SK-N-SH (cell line): Measurements from ENCODE around the gene EIF5B. TPM values are rescaled to one million over a fixed set of nuclear protein-coding genes. Genes with fewer than 3 reads are reported as not detected.

Experiments used
- CTCF ChIA-PET: fragments of 300-600, 350-600 bp; formaldehyde crosslinking; extraction: SDS; loops from one replicate; lab custom pipeline; 2021; lab: Yijun Ruan, JAX
- POLR2A ChIA-PET: fragments of 350-600 bp; sonication (Branson Sonifier 250); formaldehyde crosslinking; extraction: SDS; loops from one replicate; lab custom pipeline; 2020; ENCODE audit warnings: antibody characterized with exemption, inconsistent platforms; lab: Yijun Ruan, JAX
- DNase-seq: peaks from one replicate; pipeline ENCODE4 v3.0.0; 2012
- H2AFZ ChIP-seq: fragments of 200-600 bp; sonication (generic); 2 replicates; pipeline ENCODE4 v1.8.1; 2016; ENCODE audit warnings: antibody characterized with exemption, mild to moderate bottlenecking, low read depth
- H3F3A ChIP-seq: fragments of 200-600 bp; sonication (generic); replicated peaks from 2 replicates; pipeline ENCODE3; 2016; ENCODE audit warnings: antibody characterized with exemption, mild to moderate bottlenecking; ENCODE audit not compliant: insufficient read depth
- H3K27ac ChIP-seq, 2 experiments: fragments of 200-500 bp in 1 of 2; fragments of 200-600 bp in 1 of 2; sonication (Bioruptor generic) in 1 of 2; sonication (generic), shearing (Covaris generic) in 1 of 2; 2 replicates each; pipeline versions ENCODE4 v1.5.1 to v1.6.1; 2014 to 2016; ENCODE audit warnings: low read depth in 2 of 2, inconsistent platforms in 1 of 2, low read length in 1 of 2, mild to moderate bottlenecking in 1 of 2, mixed read lengths in 1 of 2
- H3K27me3 ChIP-seq: fragments of 200-600 bp; sonication (generic), shearing (Covaris generic); 2 replicates; pipeline ENCODE4 v1.6.1; 2016; ENCODE audit warnings: mixed run types; ENCODE audit not compliant: insufficient read depth
- H3K36me3 ChIP-seq, 2 experiments: fragments of 200-500 bp in 1 of 2; fragments of 200-600 bp in 1 of 2; sonication (Bioruptor generic) in 1 of 2; sonication (generic) in 1 of 2; replicated peaks in 1 of 2; 2 replicates each; pipeline versions ENCODE3 to v1.5.1; 2014 to 2016; ENCODE audit warnings: low read length in 1 of 2, mild to moderate bottlenecking in 1 of 2; ENCODE audit not compliant: insufficient read depth in 2 of 2, control insufficient read depth in 1 of 2
- H3K4me1 ChIP-seq, 2 experiments: fragments of 200-500 bp in 1 of 2; fragments of 200-600 bp in 1 of 2; sonication (Bioruptor generic) in 1 of 2; sonication (generic), shearing (Covaris generic) in 1 of 2; 2 replicates each; pipeline versions ENCODE4 v1.5.1 to v1.6.1; 2014 to 2016; ENCODE audit warnings: low read depth in 1 of 2, low read length in 1 of 2, mixed run types in 1 of 2; ENCODE audit not compliant: insufficient read depth in 2 of 2, control insufficient read depth in 1 of 2
- H3K4me2 ChIP-seq: fragments of 200-600 bp; sonication (generic), shearing (Covaris generic); 2 replicates; pipeline ENCODE4 v1.6.1; 2017; ENCODE audit warnings: mixed run types
- H3K4me3 ChIP-seq, 2 experiments: fragments of 200-500 bp in 1 of 2; fragments of 200-600 bp in 1 of 2; sonication (Bioruptor generic) in 1 of 2; sonication (generic), shearing (Covaris generic) in 1 of 2; 2 replicates each; pipeline versions ENCODE4 v1.5.1 to v1.8.1; 2014 to 2016; ENCODE audit warnings: low read depth in 2 of 2, inconsistent platforms in 1 of 2, low read length in 1 of 2, mild to moderate bottlenecking in 1 of 2, mixed read lengths in 1 of 2, moderate library complexity in 1 of 2
- H3K79me2 ChIP-seq: fragments of 200-600 bp; sonication (generic); 2 replicates; pipeline ENCODE4 v1.8.1; 2017; ENCODE audit warnings: mild to moderate bottlenecking; ENCODE audit not compliant: insufficient read depth
- H3K9ac ChIP-seq: fragments of 200-600 bp; sonication (generic); 2 replicates; pipeline ENCODE4 v1.6.1; 2017; ENCODE audit warnings: mixed run types
- H3K9me2 ChIP-seq: fragments of 200-600 bp; sonication (generic); 2 replicates; pipeline ENCODE4 v1.6.1; 2017; ENCODE audit warnings: mixed run types
- H3K9me3 ChIP-seq: fragments of 200-600 bp; sonication (generic); 2 replicates; pipeline ENCODE4 v1.6.1; 2017; ENCODE audit warnings: mixed run types, mild to moderate bottlenecking, moderate library complexity
- H4K20me1 ChIP-seq: fragments of 200-600 bp; sonication (generic); 2 replicates; pipeline ENCODE4 v1.6.1; 2017; ENCODE audit warnings: mild to moderate bottlenecking, mixed run types; ENCODE audit not compliant: insufficient read depth
- CHD2 ChIP-seq: fragments of 150-350 bp; IDR thresholded peaks from 2 replicates; pipeline ENCODE4 v1.6.1; 2018; ENCODE audit warnings: low read length; ENCODE audit not compliant: partially characterized antibody
- ELF1 ChIP-seq: IDR thresholded peaks from 2 replicates; pipeline ENCODE4 v1.4.0; 2012
- EP300 ChIP-seq, 2 experiments: IDR thresholded peaks; 2 replicates each; pipeline versions ENCODE4 v1.4.0 to v1.6.1; 2012; ENCODE audit warnings: borderline replicate concordance in 1 of 2, low read depth in 1 of 2, low read length in 1 of 2
- EZH2phosphoT487 ChIP-seq: fragments of 200-600 bp; sonication (generic); IDR thresholded peaks from 2 replicates; pipeline ENCODE4 v1.6.1; 2017; ENCODE audit warnings: low read depth, mixed run types, mild to moderate bottlenecking, antibody characterized with exemption, moderate library complexity, borderline replicate concordance
- FOSL2 ChIP-seq: IDR thresholded peaks from 2 replicates; pipeline ENCODE4 v1.4.0; 2012; ENCODE audit warnings: low read depth, mild to moderate bottlenecking, moderate library complexity, borderline replicate concordance
- FOXM1 ChIP-seq: IDR thresholded peaks from 2 replicates; pipeline ENCODE4 v1.4.0; 2012; ENCODE audit warnings: low read depth, mild to moderate bottlenecking
- GABPA ChIP-seq: IDR thresholded peaks from 2 replicates; pipeline ENCODE4 v1.4.0; 2012; ENCODE audit warnings: low read depth, mild to moderate bottlenecking
- GATA2 ChIP-seq: sonication (generic); formaldehyde crosslinking; IDR thresholded peaks from 2 replicates; pipeline ENCODE4 v1.5.0; 2020; ENCODE audit warnings: mild to moderate bottlenecking, missing genetic modification reagents
- NFIC ChIP-seq: IDR thresholded peaks from 2 replicates; pipeline ENCODE4 v1.4.0; 2012; ENCODE audit warnings: borderline replicate concordance
- NRF1 ChIP-seq: IDR thresholded peaks from 2 replicates; pipeline ENCODE4 v1.6.1; 2012; ENCODE audit warnings: low read depth, mild to moderate bottlenecking, low read length
- RAD21 ChIP-seq: IDR thresholded peaks from 2 replicates; pipeline ENCODE4 v1.6.1; 2012; ENCODE audit warnings: mild to moderate bottlenecking, low read length
- RCOR1 ChIP-seq: fragments of 150-350 bp; IDR thresholded peaks from 2 replicates; pipeline ENCODE4 v1.6.1; 2017; ENCODE audit warnings: antibody characterized with exemption, low read length
- RXRA ChIP-seq: IDR thresholded peaks from 2 replicates; pipeline ENCODE4 v1.4.0; 2012; ENCODE audit warnings: low read depth, mild to moderate bottlenecking, borderline replicate concordance
- SIN3A ChIP-seq: IDR thresholded peaks from 2 replicates; pipeline ENCODE4 v1.6.1; 2012; ENCODE audit warnings: low read depth, mild to moderate bottlenecking, low read length, moderate library complexity, borderline replicate concordance
- TEAD4 ChIP-seq: IDR thresholded peaks from 2 replicates; pipeline ENCODE4 v1.4.0; 2012; ENCODE audit warnings: mild to moderate bottlenecking, borderline replicate concordance; ENCODE audit not compliant: insufficient read depth
- YY1 ChIP-seq: IDR thresholded peaks from 2 replicates; pipeline ENCODE4 v1.4.0; 2012; ENCODE audit warnings: low read depth, mild to moderate bottlenecking
- ZBTB33 ChIP-seq: IDR thresholded peaks from 2 replicates; pipeline ENCODE4 v1.4.0; 2012; ENCODE audit warnings: low read depth, borderline replicate concordance
- WGBS: methylation state at CpG from one replicate; pipeline ENCODE4 v1.1.6; 2017; ENCODE audit warnings: low lambda C conversion rate; 5-methylcytosine and 5-hydroxymethylcytosine counted together
- polyA plus RNA-seq, 3 experiments: library from polyadenylated mRNA; depleted of rRNA; stranded (reverse); fragments of >200 nt; gene quantifications; 2 replicates each; pipeline ENCODE4 v1.2.3, GENCODE V29; 2012

EIF5B gene
- polyA plus RNA-seq, 1 of the 3 experiments (the other 2 are of a cell fraction), result 9.8 TPM

GRCh38 chr2:99373144-99373543 is 36.0 kb downstream of the EIF5B start:
- CTCF ChIA-PET, result interaction anchor here (1.3 kb wide), 1 partner anchor 118 kb away, joined by 3 read pairs; no protein-coding TSS in a partner anchor

GRCh38 chr2:99374747-99375146 is 37.6 kb downstream of the EIF5B start:
- H3K9me2 ChIP-seq, result no peaks in the 10 kb centered on the region
- H3K9me3 ChIP-seq, result 0 out of 2 replicates have a peak, but pooled peaks cover 6% of the 10 kb centered on the region
- no peak for DNase-seq
- CTCF ChIA-PET, result interaction anchor here (1.2 to 1.3 kb wide), 3 partner anchors 10 to 169 kb away, joined by 3 read pairs; no protein-coding TSS in a partner anchor
- no peak overlapping the region for H3K4me3 ChIP-seq
- H3K4me2 ChIP-seq, result no peak overlapping the region
- H3K36me3 ChIP-seq, result peaks cover 71 to 76% of the 10 kb centered on the region in 2 experiments
- H3K27ac ChIP-seq, result no peak overlapping the region
- no peak overlapping the region for H2AFZ ChIP-seq
- no peak for TF ChIP-seq FOSL2
- no peak for TF ChIP-seq NRF1
- no peak for TF ChIP-seq NFIC
- no peak for TF ChIP-seq FOXM1
- no peak for TF ChIP-seq SIN3A
- TF ChIP-seq GABPA, result no peak
- H4K20me1 ChIP-seq, result no peaks in the 10 kb centered on the region
- POLR2A ChIA-PET, result no interaction called here
- peaks cover 6% of the 10 kb centered on the region; the same call in 1 of the 2 replicates for H3K79me2 ChIP-seq
- H3K4me1 ChIP-seq, result no peaks in the 10 kb centered on the region
- H3K27me3 ChIP-seq, result no peaks in the 10 kb centered on the region
- no peaks in the 10 kb centered on the region for H3F3A ChIP-seq
- no peak overlapping the region for H3K9ac ChIP-seq

More at GRCh38 chr2:99373144-99373543, 36.0 kb downstream of the EIF5B start:
- 99% methylated on average over 4 of the region's 4 CpGs for WGBS
- H3K27ac ChIP-seq, result no peak overlapping the region
- no peak overlapping the region for H2AFZ ChIP-seq
- H3K9me3 ChIP-seq, result 0 out of 2 replicates have a peak, but pooled peaks cover 6% of the 10 kb centered on the region
- H3K4me3 ChIP-seq, result no peak overlapping the region
- H3K36me3 ChIP-seq, result peaks cover 68 to 77% of the 10 kb centered on the region in 2 experiments
- no peak for TF ChIP-seq ELF1
- TF ChIP-seq RXRA, result no peak
- TF ChIP-seq NFIC, result no peak
- no peak for TF ChIP-seq CHD2
- no peak for TF ChIP-seq YY1
- TF ChIP-seq RCOR1, result no peak
- no peak for TF ChIP-seq GATA2 (CRISPR knock-in tag)
- no peak for TF ChIP-seq EZH2phosphoT487
- TF ChIP-seq SIN3A, result no peak
- no peak for TF ChIP-seq TEAD4
- TF ChIP-seq EP300 (IDR thresholded peaks at IDR 0.05; ENCODE audit: borderline replicate concordance in 1 of 2, low read depth in 1 of 2, low read length in 1 of 2), result no peak
- no peak for TF ChIP-seq ZBTB33
- TF ChIP-seq RAD21, result no peak
- TF ChIP-seq FOXM1, result no peak
- TF ChIP-seq, all 33 proteins: peak for 0
- no peaks in the 10 kb centered on the region for H3F3A ChIP-seq
- no peaks in the 10 kb centered on the region for H3K4me1 ChIP-seq
- H3K27me3 ChIP-seq, result no peaks in the 10 kb centered on the region
- H3K4me2 ChIP-seq, result no peak overlapping the region
- H4K20me1 ChIP-seq, result no peaks in the 10 kb centered on the region
- DNase-seq, result no peak
- no peaks in the 10 kb centered on the region for H3K9me2 ChIP-seq
- H3K79me2 ChIP-seq, result peaks cover 6% of the 10 kb centered on the region; the same call in 1 of the 2 replicates
- POLR2A ChIA-PET, result no interaction called here
- no peak overlapping the region for H3K9ac ChIP-seq
